GM18502 (cell line): ENCODE results near the gene MCFD2.

Experiments used
- ATAC-seq: cut with Tn5 transposase; IDR thresholded peaks from one replicate; pipeline ENCODE4 v1.9.1; 2021; ENCODE audit warnings: mild to moderate bottlenecking; ENCODE audit not compliant: unreplicated experiment, poor library complexity

Gene MCFD2

GRCh38 chr2:46939626-46940359, 24.2 kb upstream of the MCFD2 start:
- no peak for ATAC-seq

DNA sequence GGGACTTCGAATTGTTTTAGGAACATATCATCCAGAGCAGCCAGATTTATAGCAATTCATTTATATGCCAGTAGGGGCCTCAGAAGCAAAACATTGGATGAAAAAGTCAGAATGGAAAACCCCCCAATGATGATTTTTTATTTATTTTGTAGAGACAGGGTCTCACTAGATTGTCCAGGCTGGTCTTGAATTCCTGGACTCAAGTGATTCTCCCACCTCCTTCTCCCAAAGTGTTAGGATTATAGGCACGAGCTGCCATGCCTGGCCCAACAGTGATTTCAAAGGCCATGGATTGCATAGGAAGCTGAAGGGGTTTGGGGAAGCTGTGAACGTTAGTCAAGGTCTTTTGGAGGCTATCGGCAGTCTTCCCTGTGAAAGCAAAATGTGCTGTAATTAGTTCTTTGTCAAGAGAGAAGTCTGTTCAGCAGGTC, 21.9 kb upstream of the MCFD2 start:
- no peak for ATAC-seq

GRCh38 chr2:46936566-46936965, 21.0 kb upstream of the MCFD2 start:
- no peak for ATAC-seq

GRCh38 chr2:46935071-46935470, 19.5 kb upstream of the MCFD2 start:
- no peak for ATAC-seq

DNA sequence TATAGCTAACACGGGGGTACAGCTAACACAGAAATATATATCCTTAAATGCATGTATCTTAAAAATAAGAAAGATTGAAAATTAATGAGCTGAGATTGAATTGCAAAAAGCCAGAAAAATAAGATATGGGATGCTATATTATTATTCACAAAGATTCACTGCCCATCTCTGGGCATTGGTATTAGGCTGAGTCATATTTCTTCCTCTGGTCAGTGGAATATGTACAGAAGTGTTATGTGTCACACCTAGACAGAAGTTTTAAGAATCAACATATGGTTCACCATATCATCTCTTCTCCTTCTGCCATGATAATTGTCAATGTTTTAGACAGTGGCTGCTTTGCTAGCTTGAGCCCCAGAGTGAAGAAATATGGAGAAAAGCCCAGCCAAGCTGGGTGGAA, 14.0 kb upstream of the MCFD2 start:
- no peak for ATAC-seq

- no peak for ATAC-seq
These were observed 11.3 kb upstream of the MCFD2 start for GRCh38 chr2:46926863-46927262.

DNA sequence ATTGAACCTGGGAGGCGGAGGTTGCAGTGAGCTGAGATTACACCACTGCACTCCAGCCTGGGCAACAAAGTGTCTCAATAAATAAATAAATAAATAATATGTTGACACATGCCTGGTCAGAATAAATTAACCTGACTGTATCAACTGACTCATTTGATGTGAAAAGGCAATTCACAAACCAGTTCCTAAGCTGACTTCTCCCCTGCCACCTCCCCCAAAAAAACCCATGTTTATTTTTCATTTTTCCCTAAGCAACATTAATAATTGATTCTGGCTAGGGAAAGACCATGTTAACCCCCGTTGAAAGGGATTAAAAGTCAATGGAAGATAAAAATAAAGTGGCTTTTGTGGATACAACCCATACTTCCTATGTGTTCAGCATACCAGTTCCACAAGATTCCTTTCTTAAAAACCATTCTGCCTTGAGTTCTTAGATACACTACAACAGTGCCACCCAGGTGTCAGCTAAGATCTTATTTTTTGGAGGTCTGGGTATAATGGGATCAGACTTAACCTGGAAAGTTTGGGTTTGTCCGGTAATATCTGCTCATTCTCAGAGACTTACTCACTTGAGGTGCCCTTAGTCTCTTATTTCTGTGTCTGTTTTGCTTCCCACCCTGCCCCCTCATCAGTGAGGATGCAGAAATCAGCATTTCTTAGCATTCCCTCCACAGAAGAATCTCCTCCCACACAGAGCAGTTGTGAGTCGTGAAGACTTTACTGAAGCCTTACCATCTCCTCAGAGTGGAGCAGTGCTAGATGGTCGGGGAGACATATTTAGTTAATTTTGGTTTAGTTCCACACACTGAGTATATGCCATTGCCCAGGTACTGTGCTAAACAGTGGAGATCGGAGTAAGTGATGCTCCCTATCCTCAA, 10.1 kb upstream of the MCFD2 start:
- no peak for ATAC-seq

GRCh38 chr2:46924608-46925007, 9.0 kb upstream of the MCFD2 start:
- no peak for ATAC-seq

DNA sequence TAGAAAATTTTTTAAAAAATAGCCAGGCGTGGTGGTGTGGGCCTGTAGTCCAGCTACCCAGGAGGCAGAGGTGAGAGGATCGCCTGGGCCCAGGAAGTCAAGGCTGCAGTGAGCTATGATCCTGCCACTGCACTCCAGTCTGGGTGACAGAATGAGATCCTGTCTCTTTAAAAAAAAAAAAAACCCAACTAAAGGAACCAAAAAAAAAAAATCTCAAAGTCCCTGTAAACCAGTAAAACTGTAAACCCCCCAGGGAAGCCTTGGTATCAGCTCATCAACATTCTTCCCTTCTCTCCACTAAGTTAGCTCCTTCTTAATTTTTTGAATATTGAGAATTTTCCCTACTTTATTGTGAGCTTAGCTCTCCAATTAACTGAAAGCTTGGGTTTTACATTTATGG, 8.4 kb upstream of the MCFD2 start:
- ATAC-seq, result no peak

- ATAC-seq, result no peak
These were observed 7.5 kb upstream of the MCFD2 start for GRCh38 chr2:46923041-46923528.

- ATAC-seq, result no peak
These were observed 7.0 kb upstream of the MCFD2 start for GRCh38 chr2:46922606-46923005.

DNA sequence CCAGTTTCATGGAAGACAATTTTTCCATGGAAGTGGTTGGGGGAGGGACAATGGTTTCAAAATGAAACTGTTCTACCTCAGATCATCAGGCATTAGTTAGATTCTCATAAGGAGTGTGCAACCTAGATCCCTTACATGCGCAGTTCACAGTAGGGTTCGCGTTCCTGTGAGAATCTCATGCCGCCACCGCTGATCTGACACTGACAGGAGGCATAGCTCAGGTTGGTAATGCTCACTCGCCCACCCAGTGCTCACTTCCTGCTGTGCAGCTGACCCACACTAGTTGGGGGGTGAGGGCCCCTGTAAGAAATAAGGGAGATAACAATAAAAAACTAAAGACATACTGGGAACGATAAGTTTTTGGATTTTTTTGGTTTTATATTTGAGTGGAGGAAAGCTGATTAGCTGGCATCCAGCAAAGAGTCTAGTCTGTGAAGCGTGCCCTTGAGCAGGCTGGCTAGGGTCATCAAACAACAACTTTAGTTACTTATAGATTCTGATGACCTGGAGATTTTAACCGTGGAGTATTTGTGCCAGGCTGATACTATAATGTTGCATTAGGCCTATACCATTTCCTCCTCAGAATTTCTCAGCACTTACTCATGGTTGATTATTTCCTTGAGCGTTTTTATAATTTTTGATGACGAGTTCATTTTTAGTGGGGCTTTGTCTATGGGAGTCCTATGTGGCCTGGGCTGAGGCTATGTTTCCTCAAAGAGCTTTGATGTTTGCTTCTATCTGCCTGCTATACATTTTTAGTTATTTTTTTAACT, 6.3 kb upstream of the MCFD2 start:
- ATAC-seq, result no peak

GRCh38 chr2:46917628-46918027, 2.0 kb upstream of the MCFD2 start:
- no peak for ATAC-seq

DNA sequence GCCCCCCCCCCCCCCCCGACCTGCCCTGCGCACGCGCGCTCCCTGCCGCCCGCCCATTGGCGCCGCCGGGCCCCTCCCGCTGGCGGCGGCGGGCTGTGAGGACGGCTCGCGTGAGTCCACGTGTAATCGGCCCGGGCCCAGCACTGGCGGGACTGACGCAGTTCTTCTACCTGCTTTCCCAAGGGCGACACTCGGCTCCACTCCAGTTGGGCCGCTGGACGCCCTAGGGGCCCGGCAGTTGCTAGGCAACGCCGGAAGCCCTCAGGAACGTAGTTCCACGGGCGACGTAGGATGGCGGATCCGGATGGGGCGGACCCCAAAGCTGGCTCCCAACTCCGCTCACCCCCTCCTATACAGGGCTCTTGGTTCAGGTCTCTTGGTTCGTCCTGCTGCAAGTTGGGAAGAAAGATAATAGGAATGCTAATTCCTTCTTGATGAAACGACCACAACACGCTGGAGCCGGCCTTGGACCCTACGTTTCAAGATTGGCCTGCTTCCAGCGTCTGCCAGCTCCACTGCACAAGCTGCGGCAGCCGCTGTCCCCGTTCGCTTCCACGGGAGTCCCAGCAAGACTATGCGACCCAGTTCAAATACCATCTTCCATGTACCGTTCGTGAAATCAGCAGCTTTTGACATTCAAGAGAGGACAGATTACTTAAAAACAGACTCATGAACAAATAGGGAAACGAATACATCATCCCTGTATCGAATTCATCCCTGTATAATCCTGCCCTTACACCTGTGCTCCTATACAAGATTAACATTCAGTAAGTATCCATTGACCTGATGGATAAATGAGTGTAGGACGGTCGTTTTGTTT, 415 bp upstream of the MCFD2 start:
- ATAC-seq, result peak; percentile 88

DNA sequence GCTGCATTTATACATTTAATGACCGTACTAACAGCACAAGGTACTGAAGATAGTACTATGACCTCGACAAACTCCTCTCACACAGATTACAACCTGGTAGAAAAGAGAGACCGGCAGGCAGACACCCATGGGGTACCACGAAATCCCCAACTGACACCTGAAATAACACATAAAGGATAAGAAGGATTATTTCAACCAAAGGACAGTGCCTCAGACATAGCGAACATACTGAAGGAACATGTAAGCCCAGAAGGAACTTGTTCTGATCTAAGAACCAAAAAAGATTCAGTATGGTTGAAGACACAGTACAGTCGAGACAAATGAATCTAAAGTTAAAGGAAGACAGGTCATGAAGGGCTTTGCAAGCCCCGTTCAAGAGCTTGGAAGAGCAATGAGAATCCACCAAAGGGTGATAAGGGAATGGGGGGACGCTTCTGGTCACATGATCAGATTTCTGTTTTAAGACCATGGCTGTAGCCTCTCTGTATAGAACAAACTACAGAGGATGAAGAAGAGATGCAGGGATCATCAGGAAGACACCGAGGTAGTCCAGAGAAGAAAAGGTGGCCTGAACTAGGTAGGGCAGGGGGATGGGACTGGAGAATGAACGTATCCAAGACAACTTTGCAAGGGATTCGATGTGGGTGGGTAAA, 902 bp downstream of the MCFD2 start:
- no peak for ATAC-seq

GRCh38 chr2:46913471-46914381, 1.9 kb downstream of the MCFD2 start:
- no peak for ATAC-seq

DNA sequence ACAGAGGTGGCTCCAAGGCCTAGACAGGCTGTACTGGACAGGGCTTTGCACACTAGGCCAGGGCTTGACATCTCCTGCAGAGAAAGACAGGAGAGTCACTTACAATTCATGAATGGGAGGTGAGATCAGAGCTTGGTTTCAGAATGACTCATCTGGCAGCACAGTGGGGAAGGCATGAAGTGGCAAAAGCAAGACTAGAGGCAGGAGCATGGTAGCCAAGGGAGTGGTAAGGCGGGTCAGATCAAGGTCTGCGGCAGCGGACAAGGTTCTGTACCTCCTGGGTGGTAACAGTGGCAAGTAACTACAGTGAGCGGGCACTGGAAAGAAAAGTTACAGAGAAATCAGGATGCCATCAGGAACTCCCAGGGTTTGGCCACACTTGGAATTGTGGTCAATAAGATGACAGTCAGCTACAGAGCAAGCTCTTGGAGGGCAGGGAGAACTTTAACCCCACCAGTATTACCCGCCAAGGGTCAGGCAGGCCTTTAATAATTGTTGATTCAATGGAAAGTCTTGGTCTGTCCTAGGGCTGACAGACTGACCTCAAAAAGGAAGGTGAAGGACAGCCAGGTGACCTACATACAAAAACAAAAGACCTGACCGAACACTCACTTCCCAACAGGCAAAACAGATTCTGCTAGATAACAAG, 5.7 kb downstream of the MCFD2 start:
- ATAC-seq, result peak; percentile 87

GRCh38 chr2:46909150-46909549, 6.5 kb downstream of the MCFD2 start:
- no peak for ATAC-seq
